ENCODE data around the gene NAV3.

Gene NAV3

DNA sequence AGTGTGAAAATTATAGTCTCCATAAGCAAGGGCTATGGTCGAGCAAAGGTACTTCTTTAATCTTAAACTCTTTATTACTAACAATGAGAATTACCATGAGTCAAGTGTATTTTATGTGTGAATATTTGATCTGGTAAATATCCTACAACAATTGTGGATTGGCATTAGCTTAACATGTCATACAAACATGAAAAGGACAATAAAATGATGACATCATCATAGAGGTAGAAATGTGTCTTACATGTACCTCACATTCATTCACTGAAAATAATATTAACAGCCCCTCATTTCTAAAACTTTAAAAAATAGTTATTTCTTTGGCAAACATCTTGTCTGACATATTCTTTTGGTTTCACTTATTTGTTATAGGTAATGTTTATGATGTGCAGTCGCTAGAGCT, 355.0 kb downstream of the NAV3 start:
- no peaks in the 10 kb centered on the region for H3K9me2 ChIP-seq (replicated peaks; ENCODE audit: low read depth, low read length)
- no peaks in the 10 kb centered on the region for H4K20me1 ChIP-seq (ENCODE audit: insufficient read depth, low read length, poor library complexity, severe bottlenecking)
- H3K4me3 ChIP-seq (ENCODE audit: low read length, poor library complexity, severe bottlenecking) = no peak overlapping the region
- no peaks in the 10 kb centered on the region for H3K36me3 ChIP-seq (ENCODE audit: insufficient read depth, low read length)
- no peak overlapping the region for H3K4me2 ChIP-seq (ENCODE audit: low read depth, low read length, poor library complexity, severe bottlenecking)
- no peak overlapping the region for H2AFZ ChIP-seq (ENCODE audit: low read length)
- no peak overlapping the region for H3K9ac ChIP-seq (ENCODE audit: low read depth, low read length, poor library complexity, severe bottlenecking)
- no peaks in the 10 kb centered on the region for H3F3A ChIP-seq (ENCODE audit: low read depth)
- TF ChIP-seq, protein P1, sequence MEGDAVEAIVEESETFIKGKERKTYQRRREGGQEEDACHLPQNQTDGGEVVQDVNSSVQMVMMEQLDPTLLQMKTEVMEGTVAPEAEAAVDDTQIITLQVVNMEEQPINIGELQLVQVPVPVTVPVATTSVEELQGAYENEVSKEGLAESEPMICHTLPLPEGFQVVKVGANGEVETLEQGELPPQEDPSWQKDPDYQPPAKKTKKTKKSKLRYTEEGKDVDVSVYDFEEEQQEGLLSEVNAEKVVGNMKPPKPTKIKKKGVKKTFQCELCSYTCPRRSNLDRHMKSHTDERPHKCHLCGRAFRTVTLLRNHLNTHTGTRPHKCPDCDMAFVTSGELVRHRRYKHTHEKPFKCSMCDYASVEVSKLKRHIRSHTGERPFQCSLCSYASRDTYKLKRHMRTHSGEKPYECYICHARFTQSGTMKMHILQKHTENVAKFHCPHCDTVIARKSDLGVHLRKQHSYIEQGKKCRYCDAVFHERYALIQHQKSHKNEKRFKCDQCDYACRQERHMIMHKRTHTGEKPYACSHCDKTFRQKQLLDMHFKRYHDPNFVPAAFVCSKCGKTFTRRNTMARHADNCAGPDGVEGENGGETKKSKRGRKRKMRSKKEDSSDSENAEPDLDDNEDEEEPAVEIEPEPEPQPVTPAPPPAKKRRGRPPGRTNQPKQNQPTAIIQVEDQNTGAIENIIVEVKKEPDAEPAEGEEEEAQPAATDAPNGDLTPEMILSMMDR (conservative IDR thresholded peaks at IDR 0.05; ENCODE audit: low read length) = no peak
- TF ChIP-seq EZH2phosphoT487 (IDR thresholded peaks at IDR 0.05; ENCODE audit: borderline replicate concordance) = no peak
- H3K27me3 ChIP-seq (ENCODE audit: insufficient read depth, low read length, poor library complexity, severe bottlenecking) = no peaks in the 10 kb centered on the region
- no peaks in the 10 kb centered on the region for H3K9me3 ChIP-seq (ENCODE audit: insufficient read depth, low read depth, low read length)
- H3K79me2 ChIP-seq (ENCODE audit: insufficient read depth, low read length) = no peaks in the 10 kb centered on the region
- no peaks in the 10 kb centered on the region for H3K4me1 ChIP-seq (ENCODE audit: insufficient read depth, low read length, poor library complexity, severe bottlenecking)

DNA sequence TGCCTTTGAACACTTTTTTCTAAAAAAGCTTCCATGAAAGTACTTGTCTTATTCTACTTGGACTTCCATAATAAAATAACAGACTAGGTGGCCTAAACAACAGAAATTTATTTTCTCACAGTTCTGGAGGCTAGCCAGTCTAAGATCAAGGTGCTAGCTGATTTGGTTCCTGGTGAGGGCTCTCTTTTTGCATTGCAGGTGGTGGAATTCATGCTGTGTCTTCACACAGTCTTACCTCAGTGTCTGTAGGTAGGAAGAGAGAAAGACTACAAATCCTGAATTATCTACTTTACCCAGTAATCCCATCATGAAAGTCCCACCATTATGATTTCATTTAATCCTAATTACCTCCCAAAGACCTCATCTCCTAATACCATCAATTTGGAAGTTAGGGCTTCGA, 356.0 kb downstream of the NAV3 start:
- H3K9ac ChIP-seq (ENCODE audit: low read depth, low read length, poor library complexity, severe bottlenecking) = no peak overlapping the region
- no peak for TF ChIP-seq EZH2phosphoT487 (IDR thresholded peaks at IDR 0.05; ENCODE audit: borderline replicate concordance)
- TF ChIP-seq, protein P1 (conservative IDR thresholded peaks at IDR 0.05; ENCODE audit: low read length) = no peak
- H3K9me2 ChIP-seq (replicated peaks; ENCODE audit: low read depth, low read length) = no peaks in the 10 kb centered on the region
- H2AFZ ChIP-seq (ENCODE audit: low read length) = no peak overlapping the region
- no peaks in the 10 kb centered on the region for H3K27me3 ChIP-seq (ENCODE audit: insufficient read depth, low read length, poor library complexity, severe bottlenecking)
- no peak overlapping the region for H3K4me2 ChIP-seq (ENCODE audit: low read depth, low read length, poor library complexity, severe bottlenecking)
- no peaks in the 10 kb centered on the region for H3K9me3 ChIP-seq (ENCODE audit: insufficient read depth, low read depth, low read length)
- H4K20me1 ChIP-seq (ENCODE audit: insufficient read depth, low read length, poor library complexity, severe bottlenecking) = no peaks in the 10 kb centered on the region
- no peaks in the 10 kb centered on the region for H3F3A ChIP-seq (ENCODE audit: low read depth)
- no peaks in the 10 kb centered on the region for H3K36me3 ChIP-seq (ENCODE audit: insufficient read depth, low read length)
- H3K4me1 ChIP-seq (ENCODE audit: insufficient read depth, low read length, poor library complexity, severe bottlenecking) = no peaks in the 10 kb centered on the region
- no peaks in the 10 kb centered on the region for H3K79me2 ChIP-seq (ENCODE audit: insufficient read depth, low read length)
- H3K4me3 ChIP-seq (ENCODE audit: low read length, poor library complexity, severe bottlenecking) = no peak overlapping the region

DNA sequence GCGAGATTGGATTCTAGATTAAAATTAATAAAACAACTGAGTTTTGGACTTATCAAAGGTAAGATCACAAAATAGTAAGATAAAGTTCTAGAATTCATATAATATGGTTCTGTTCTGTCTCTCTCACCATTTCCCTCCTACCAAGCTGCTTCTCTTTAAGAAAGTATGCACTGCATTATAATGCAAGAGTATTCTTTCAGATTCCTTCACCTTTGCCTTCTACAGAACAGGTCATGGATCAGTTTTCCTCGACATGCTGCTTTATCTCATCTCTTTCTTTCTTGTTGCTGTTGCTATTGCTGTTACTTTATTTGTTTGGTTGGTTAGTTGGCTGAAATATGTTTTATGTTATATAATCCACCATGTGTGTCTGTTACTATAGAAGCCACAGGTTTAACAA, 357.0 kb downstream of the NAV3 start:
- no peaks in the 10 kb centered on the region for H3K79me2 ChIP-seq (ENCODE audit: insufficient read depth, low read length)
- no peak overlapping the region for H3K9ac ChIP-seq (ENCODE audit: low read depth, low read length, poor library complexity, severe bottlenecking)
- H3F3A ChIP-seq (ENCODE audit: low read depth) = no peaks in the 10 kb centered on the region
- H3K9me3 ChIP-seq (ENCODE audit: insufficient read depth, low read depth, low read length) = no peaks in the 10 kb centered on the region
- no peak for TF ChIP-seq EZH2phosphoT487 (IDR thresholded peaks at IDR 0.05; ENCODE audit: borderline replicate concordance)
- TF ChIP-seq, protein P1 (conservative IDR thresholded peaks at IDR 0.05; ENCODE audit: low read length) = no peak
- no peaks in the 10 kb centered on the region for H4K20me1 ChIP-seq (ENCODE audit: insufficient read depth, low read length, poor library complexity, severe bottlenecking)
- H3K9me2 ChIP-seq (replicated peaks; ENCODE audit: low read depth, low read length) = no peaks in the 10 kb centered on the region
- no peak overlapping the region for H3K4me3 ChIP-seq (ENCODE audit: low read length, poor library complexity, severe bottlenecking)
- H3K27me3 ChIP-seq (ENCODE audit: insufficient read depth, low read length, poor library complexity, severe bottlenecking) = no peaks in the 10 kb centered on the region
- H3K36me3 ChIP-seq (ENCODE audit: insufficient read depth, low read length) = no peaks in the 10 kb centered on the region
- H3K4me2 ChIP-seq (ENCODE audit: low read depth, low read length, poor library complexity, severe bottlenecking) = no peak overlapping the region
- H2AFZ ChIP-seq (ENCODE audit: low read length) = no peak overlapping the region
- H3K4me1 ChIP-seq (ENCODE audit: insufficient read depth, low read length, poor library complexity, severe bottlenecking) = no peaks in the 10 kb centered on the region
